Activated B cell treated with CpG ODN at 0.5 μM for 24 hours (primary cell): ENCODE measurements around the gene GAB1. TPM values are rescaled to one million over a fixed set of nuclear protein-coding genes. Genes with fewer than 3 reads are reported as not detected.

ENCODE experiments used
- ATAC-seq: fragments of 200-7000 bp; cut with Tn5 transposase; one replicate; pipeline ENCODE4 v1.10.0; 2021; ENCODE audit warnings: low read depth, mild to moderate bottlenecking, moderate library complexity
- CTCF ChIA-PET: fragments of 350-600 bp; sonication (Branson Sonifier 250); formaldehyde crosslinking; loops from one replicate; lab custom pipeline; 2021; ENCODE audit warnings: antibody characterized with exemption; lab: Charles Lee
- POLR2A ChIA-PET: fragments of 350-600 bp; sonication (Branson Sonifier 250); formaldehyde crosslinking; loops from one replicate; lab custom pipeline; 2021; ENCODE audit warnings: antibody characterized with exemption; lab: Charles Lee
- DNase-seq: peaks from one replicate; pipeline ENCODE4 v3.0.0; 2022
- H3K27ac Mint-ChIP-seq: one replicate; pipeline ENCODE4 v1.8.0; 2020; ENCODE audit warnings: mixed read lengths
- H3K27me3 Mint-ChIP-seq: one replicate; pipeline ENCODE4 v1.8.0; 2021; ENCODE audit warnings: mixed read lengths
- H3K36me3 Mint-ChIP-seq: one replicate; pipeline ENCODE4 v1.8.0; 2021; ENCODE audit warnings: low read depth, mixed read lengths
- H3K4me1 Mint-ChIP-seq: one replicate; pipeline ENCODE4 v1.8.0; 2021; ENCODE audit warnings: mixed read lengths
- H3K4me3 Mint-ChIP-seq: one replicate; pipeline ENCODE4 v1.8.0; 2020; ENCODE audit warnings: mild to moderate bottlenecking, mixed read lengths
- H3K9me3 Mint-ChIP-seq: one replicate; pipeline ENCODE4 v1.8.0; 2020; ENCODE audit warnings: mixed read lengths
- intact Hi-C: fragments of 100-400 bp; cut with micrococcal nuclease; formaldehyde crosslinking; loops from one replicate; pipeline ENCODE4 v1.15.1; 2024
- total RNA-seq: library from RNA; stranded (reverse); gene quantifications from 2 replicates; pipeline ENCODE4 v1.2.3, GENCODE V29; 2022
- TF ChIP-seq, protein P1 (sequence below): fragments of 200-600 bp; IDR thresholded peaks from one replicate; pipeline ENCODE4 v1.8.0; 2022; ENCODE audit warnings: antibody characterized with exemption, mild to moderate bottlenecking

Gene GAB1
- total RNA-seq, 1 donor from 2014 or later: 12.0 TPM

DNA sequence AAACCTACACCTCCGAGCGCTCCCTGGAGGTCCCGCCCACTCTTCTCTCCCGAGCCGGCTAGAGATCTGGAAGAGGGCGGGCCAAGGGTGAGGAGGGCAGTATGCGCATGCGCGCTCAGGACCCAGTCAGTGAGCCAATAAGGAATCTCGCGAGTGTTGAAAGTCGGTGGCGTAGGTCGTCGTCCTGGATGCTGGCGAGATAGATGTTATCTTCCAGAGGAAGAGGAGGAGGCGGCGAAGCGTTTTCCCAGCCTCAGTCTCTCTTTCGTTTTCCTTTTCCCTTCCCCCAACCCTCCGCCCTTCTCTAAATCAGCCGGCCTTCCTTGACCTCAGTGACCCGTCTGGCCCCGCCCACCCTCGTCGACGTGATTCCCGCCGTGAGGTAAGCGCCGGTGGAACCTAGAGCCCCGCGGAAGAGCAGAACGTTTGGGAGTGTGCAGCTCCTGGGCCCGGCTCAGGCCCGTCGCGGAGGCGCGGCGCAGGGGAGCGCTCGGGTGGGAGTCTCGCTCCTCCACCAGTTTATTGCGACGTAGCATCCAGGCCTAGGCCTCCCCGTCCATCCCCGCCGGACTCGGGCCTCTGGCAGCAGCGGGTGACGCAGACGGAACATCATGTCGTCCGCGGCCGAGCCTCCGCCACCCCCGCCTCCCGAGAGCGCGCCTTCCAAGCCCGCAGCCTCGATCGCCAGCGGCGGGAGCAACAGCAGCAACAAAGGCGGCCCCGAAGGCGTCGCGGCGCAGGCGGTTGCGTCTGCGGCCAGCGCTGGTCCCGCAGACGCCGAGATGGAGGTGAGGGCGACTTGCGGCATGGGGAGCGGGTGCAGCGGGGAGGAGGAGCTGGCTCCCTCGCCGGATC lies 176.9 kb downstream of the GAB1 start, which contains the start of gene SMARCA5:
SMARCA5 (plus strand) TSS at position 389 of the 855 bp plus-strand sequence; CDS start at position 612, 223 bp downstream.
- CTCF ChIA-PET: no interaction called here
- Mint-ChIP-seq H3K4me1 (peaks cover 47% of the 10 kb centered on the region), H3K4me3 (peak within 1 kb of the TSS; percentile 99), H3K9me3 (peaks cover 3% of the 10 kb centered on the region), H3K27me3 (no peaks in the 10 kb centered on the region), H3K36me3 (peaks cover 30% of the 10 kb centered on the region), H3K27ac (peak within 1 kb of the TSS; percentile 100)
- POLR2A ChIA-PET: interaction anchor here (0.6 to 2.0 kb wide), 11 partner anchors 14 to 1815 kb away, joined by 3 to 10 read pairs (median 3); partner anchors contain the start of genes GAB1 and USP38
- intact Hi-C loops: loop anchor here (1.0 to 5.0 kb wide), 9 partner anchors 46 to 1667 kb away; partner anchors contain the start of genes ABCE1, ANAPC10, OTUD4 and USP38
- TF ChIP-seq, protein P1, sequence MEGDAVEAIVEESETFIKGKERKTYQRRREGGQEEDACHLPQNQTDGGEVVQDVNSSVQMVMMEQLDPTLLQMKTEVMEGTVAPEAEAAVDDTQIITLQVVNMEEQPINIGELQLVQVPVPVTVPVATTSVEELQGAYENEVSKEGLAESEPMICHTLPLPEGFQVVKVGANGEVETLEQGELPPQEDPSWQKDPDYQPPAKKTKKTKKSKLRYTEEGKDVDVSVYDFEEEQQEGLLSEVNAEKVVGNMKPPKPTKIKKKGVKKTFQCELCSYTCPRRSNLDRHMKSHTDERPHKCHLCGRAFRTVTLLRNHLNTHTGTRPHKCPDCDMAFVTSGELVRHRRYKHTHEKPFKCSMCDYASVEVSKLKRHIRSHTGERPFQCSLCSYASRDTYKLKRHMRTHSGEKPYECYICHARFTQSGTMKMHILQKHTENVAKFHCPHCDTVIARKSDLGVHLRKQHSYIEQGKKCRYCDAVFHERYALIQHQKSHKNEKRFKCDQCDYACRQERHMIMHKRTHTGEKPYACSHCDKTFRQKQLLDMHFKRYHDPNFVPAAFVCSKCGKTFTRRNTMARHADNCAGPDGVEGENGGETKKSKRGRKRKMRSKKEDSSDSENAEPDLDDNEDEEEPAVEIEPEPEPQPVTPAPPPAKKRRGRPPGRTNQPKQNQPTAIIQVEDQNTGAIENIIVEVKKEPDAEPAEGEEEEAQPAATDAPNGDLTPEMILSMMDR: no peak
- peak; percentile 88 for ATAC-seq
- DNase-seq: peak; percentile 89

DNA sequence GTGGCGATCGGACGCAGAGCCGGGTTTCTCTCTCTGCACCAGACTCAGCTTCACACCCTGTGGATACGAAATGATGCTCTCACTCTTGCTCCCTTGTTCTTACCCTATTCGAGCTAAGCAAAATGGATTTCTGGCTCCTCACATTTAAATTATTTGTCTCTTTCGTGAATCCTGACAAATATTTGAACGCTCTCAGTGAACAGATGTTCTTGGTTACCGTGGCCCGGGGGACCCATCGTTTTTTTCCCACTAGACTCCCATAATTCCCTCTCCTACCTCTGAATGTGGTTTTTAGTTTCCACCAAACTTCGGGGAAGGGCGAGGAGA lies 177.5 kb downstream of the GAB1 start:
- H3K4me3 Mint-ChIP-seq: peak overlapping the region; percentile 99
- intact Hi-C loops: loop anchor here (5.0 kb wide), 1 partner anchor 97 kb away; no protein-coding TSS in a partner anchor
- no peaks in the 10 kb centered on the region for H3K27me3 Mint-ChIP-seq
- DNase-seq (no peak), ATAC-seq (no peak)
- no peaks in the 10 kb centered on the region for H3K9me3 Mint-ChIP-seq
- peaks cover 36% of the 10 kb centered on the region for H3K36me3 Mint-ChIP-seq
- ChIA-PET POLR2A (interaction anchor here (0.6 to 2.0 kb wide), 8 partner anchors 44 to 1815 kb away, joined by 3 to 10 read pairs (median 4); partner anchors contain the start of genes GAB1 and USP38), CTCF (no interaction called here)
- peak overlapping the region; percentile 100 for H3K27ac Mint-ChIP-seq
- H3K4me1 Mint-ChIP-seq: peaks cover 52% of the 10 kb centered on the region
- TF ChIP-seq, protein P1: no peak

DNA sequence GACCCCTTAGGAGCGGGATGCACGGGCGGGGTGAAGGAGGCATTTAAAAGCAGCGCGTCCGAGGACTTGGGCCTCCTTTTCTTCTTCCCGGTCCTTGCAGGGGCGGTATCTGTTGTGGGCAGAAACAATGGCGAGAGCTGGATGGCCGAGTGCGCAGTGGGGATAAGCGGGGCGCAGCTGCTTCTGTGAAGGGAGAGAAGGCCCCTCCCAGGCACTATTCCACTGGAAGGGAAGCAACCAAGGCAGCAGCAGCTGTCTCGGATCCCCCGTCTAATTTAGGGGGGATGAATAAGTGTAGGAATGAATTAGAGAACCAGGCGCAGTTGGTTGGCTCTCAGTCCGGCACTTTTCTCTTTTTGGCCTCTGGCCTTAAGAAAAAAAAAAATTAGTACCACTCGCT lies 177.8 kb downstream of the GAB1 start:
- CTCF ChIA-PET: no interaction called here

DNA sequence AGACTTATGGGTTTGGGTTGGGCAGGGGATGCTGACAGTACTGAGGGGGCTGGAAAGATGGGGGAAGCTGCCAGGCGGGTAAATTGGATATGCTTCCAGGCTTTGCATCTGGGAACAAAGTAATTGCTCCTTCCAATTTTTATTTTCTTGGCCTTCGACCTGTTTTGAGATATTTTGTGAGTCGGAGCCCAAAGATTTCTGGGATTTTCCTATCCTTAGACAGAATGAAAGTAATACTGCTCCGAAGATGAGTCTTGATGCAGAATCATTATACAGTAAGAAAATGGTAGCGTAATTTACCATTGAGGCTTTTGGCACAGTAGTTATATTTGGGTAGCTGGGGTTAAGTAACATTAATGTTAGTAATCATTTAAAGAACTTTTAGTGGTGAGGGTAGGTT lies 178.2 kb downstream of the GAB1 start:
- peak overlapping the region; percentile 99 for H3K4me3 Mint-ChIP-seq
- no peak for ATAC-seq
- no peaks in the 10 kb centered on the region for H3K9me3 Mint-ChIP-seq
- H3K36me3 Mint-ChIP-seq: peaks cover 43% of the 10 kb centered on the region
- H3K27ac Mint-ChIP-seq: peak overlapping the region; percentile 53
- TF ChIP-seq, protein P1: no peak
- H3K4me1 Mint-ChIP-seq: peaks cover 59% of the 10 kb centered on the region
- POLR2A ChIA-PET: interaction anchor here (1.0 kb wide), 1 partner anchor 43 kb away, joined by 3 read pairs; no protein-coding TSS in a partner anchor
- intact Hi-C loops: loop anchor here (5.0 kb wide), 1 partner anchor 98 kb away; no protein-coding TSS in a partner anchor
- CTCF ChIA-PET: no interaction called here
- no peak for DNase-seq
- H3K27me3 Mint-ChIP-seq: no peaks in the 10 kb centered on the region

More for the DNA sequence above, 177.8 kb downstream of the GAB1 start:
- intact Hi-C loops: loop anchor here (5.0 kb wide), 1 partner anchor 97 kb away; no protein-coding TSS in a partner anchor
- Mint-ChIP-seq H3K27ac (peak overlapping the region; percentile 100), H3K36me3 (peaks cover 39% of the 10 kb centered on the region), H3K4me1 (peaks cover 55% of the 10 kb centered on the region), H3K4me3 (peak overlapping the region; percentile 99), H3K27me3 (no peaks in the 10 kb centered on the region), H3K9me3 (no peaks in the 10 kb centered on the region)
- ATAC-seq: no peak
- peak; percentile 17 for DNase-seq
- POLR2A ChIA-PET: interaction anchor here (0.6 to 2.0 kb wide), 8 partner anchors 44 to 1816 kb away, joined by 3 to 10 read pairs (median 4); partner anchors contain the start of genes GAB1 and USP38
- TF ChIP-seq, protein P1: no peak

DNA sequence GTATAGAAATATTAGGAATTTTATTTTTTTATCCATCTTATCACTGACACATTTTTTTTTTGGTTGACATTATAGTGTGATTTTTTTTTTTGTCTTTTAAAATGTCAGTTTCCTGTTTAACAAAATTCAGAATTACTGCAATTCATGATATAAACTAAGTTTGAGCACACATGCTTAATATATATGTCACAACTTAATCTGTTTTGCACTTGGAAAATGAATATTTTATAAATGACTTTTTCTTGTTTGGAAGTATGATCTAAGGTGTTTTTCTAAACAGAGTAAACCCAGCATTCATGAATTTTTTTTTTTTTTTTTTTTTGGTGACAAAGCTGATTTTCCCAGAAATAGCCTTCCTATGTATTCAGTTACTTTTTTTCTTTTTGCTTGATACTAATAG lies 179.2 kb downstream of the GAB1 start:
- intact Hi-C loops: loop anchor here (2.0 kb wide), 1 partner anchor 15 kb away; no protein-coding TSS in a partner anchor
- Mint-ChIP-seq H3K4me3 (peak overlapping the region; percentile 44), H3K9me3 (no peaks in the 10 kb centered on the region), H3K27ac (peak overlapping the region; percentile 1), H3K4me1 (peaks cover 65% of the 10 kb centered on the region), H3K27me3 (no peaks in the 10 kb centered on the region), H3K36me3 (peaks cover 52% of the 10 kb centered on the region)
- ChIA-PET POLR2A (no interaction called here), CTCF (no interaction called here)
- DNase-seq (no peak), ATAC-seq (no peak)
- TF ChIP-seq, protein P1: no peak
